HEK293 (cell line): ENCODE results near the gene ZBTB1.

Source experiments
- CTCF ChIA-PET: fragments of 350-600 bp; formaldehyde crosslinking; extraction: SDS; loops from one replicate; lab custom pipeline; 2021; ENCODE audit warnings: antibody characterized with exemption; lab: Yijun Ruan, JAX
- POLR2A ChIA-PET: fragments of 300-600 bp; formaldehyde crosslinking; extraction: SDS; loops from one replicate; lab custom pipeline; 2020; ENCODE audit warnings: antibody characterized with exemption, inconsistent platforms; lab: Yijun Ruan, JAX
- H3K27ac ChIP-seq: fragments of 200-500 bp; sonication (Bioruptor generic); 2 replicates; pipeline ENCODE4 v1.5.1; 2014; ENCODE audit warnings: low read depth, low read length, control low read depth, inconsistent platforms; ENCODE audit errors: extremely low read depth
- H3K36me3 ChIP-seq, 2 experiments: fragments of 200-500 bp in 1 of 2; sonication (Bioruptor generic) in 1 of 2; 1 replicate in 1 of 2; 2 replicates in 1 of 2; pipeline ENCODE4 v1.5.1; 2014 to 2017; ENCODE audit warnings: inconsistent platforms in 2 of 2, low read length in 2 of 2; ENCODE audit not compliant: control insufficient read depth in 2 of 2, insufficient read depth in 1 of 2
- H3K4me1 ChIP-seq: fragments of 200-500 bp; sonication (Bioruptor generic); 2 replicates; pipeline ENCODE4 v1.5.1; 2014; ENCODE audit warnings: mild to moderate bottlenecking, low read length, inconsistent platforms; ENCODE audit not compliant: control insufficient read depth, insufficient read depth
- H3K4me3 ChIP-seq: 2 replicates; pipeline ENCODE4 v1.5.1; 2011; ENCODE audit warnings: low read depth, mild to moderate bottlenecking, control low read depth, low read length, moderate library complexity
- H3K9me3 ChIP-seq: fragments of 200-500 bp; sonication (Bioruptor generic); 2 replicates; pipeline ENCODE4 v1.5.1; 2014; ENCODE audit warnings: low read depth, low read length, inconsistent platforms; ENCODE audit not compliant: control insufficient read depth, insufficient read depth
- AEBP2 ChIP-seq: fragments of 450-650 bp; formaldehyde crosslinking; IDR thresholded peaks from 2 replicates; pipeline ENCODE4 v1.5.1; 2016; ENCODE audit warnings: missing biosample characterization, missing genetic modification characterization, borderline replicate concordance
- BCL11A ChIP-seq: fragments of 450-650 bp; formaldehyde crosslinking; IDR thresholded peaks from 2 replicates; pipeline ENCODE4 v1.5.1; 2016; ENCODE audit warnings: low read depth, missing biosample characterization, missing genetic modification characterization
- GLIS2 ChIP-seq: fragments of 450-650 bp; formaldehyde crosslinking; IDR thresholded peaks from 2 replicates; pipeline ENCODE4 v1.5.1; 2016; ENCODE audit warnings: missing biosample characterization, missing genetic modification characterization
- KLF1 ChIP-seq: fragments of 450-650 bp; formaldehyde crosslinking; IDR thresholded peaks from 2 replicates; pipeline ENCODE4 v1.5.1; 2016; ENCODE audit warnings: missing biosample characterization, missing genetic modification characterization
- SCRT2 ChIP-seq: fragments of 450-650 bp; formaldehyde crosslinking; IDR thresholded peaks from 2 replicates; pipeline ENCODE4 v1.5.1; 2016; ENCODE audit warnings: missing biosample characterization, missing genetic modification characterization
- ZBTB20 ChIP-seq: fragments of 450-650 bp; formaldehyde crosslinking; IDR thresholded peaks from 2 replicates; pipeline ENCODE4 v1.5.1; 2016; ENCODE audit warnings: missing biosample characterization, missing genetic modification characterization
- ZFP69B ChIP-seq: fragments of 450-650 bp; formaldehyde crosslinking; IDR thresholded peaks from 2 replicates; pipeline ENCODE4 v1.5.1; 2016; ENCODE audit warnings: missing biosample characterization, missing genetic modification characterization
- ZIC2 ChIP-seq: fragments of 450-650 bp; formaldehyde crosslinking; IDR thresholded peaks from 2 replicates; pipeline ENCODE4 v1.5.1; 2016; ENCODE audit warnings: missing biosample characterization, missing genetic modification characterization
- ZNF211 ChIP-seq: fragments of 450-650 bp; formaldehyde crosslinking; IDR thresholded peaks from 2 replicates; pipeline ENCODE4 v1.5.1; 2016; ENCODE audit warnings: low read depth, missing biosample characterization, missing genetic modification characterization
- ZNF324 ChIP-seq: fragments of 450-650 bp; formaldehyde crosslinking; IDR thresholded peaks from 2 replicates; pipeline ENCODE4 v1.5.1; 2016; ENCODE audit warnings: missing biosample characterization, missing genetic modification characterization
- ZNF341 ChIP-seq: fragments of 450-650 bp; formaldehyde crosslinking; IDR thresholded peaks from 2 replicates; pipeline ENCODE4; 2016; ENCODE audit warnings: low read depth, missing biosample characterization, missing genetic modification characterization
- ZNF423 ChIP-seq: fragments of 450-650 bp; formaldehyde crosslinking; IDR thresholded peaks from 2 replicates; pipeline ENCODE4 v1.5.1; 2016; ENCODE audit warnings: missing biosample characterization, missing genetic modification characterization
- ZNF426 ChIP-seq: fragments of 450-650 bp; formaldehyde crosslinking; IDR thresholded peaks from 2 replicates; pipeline ENCODE4 v1.5.1; 2017; ENCODE audit warnings: missing biosample characterization, missing genetic modification characterization, mild to moderate bottlenecking, inconsistent platforms, moderate library complexity
- ZNF501 ChIP-seq: fragments of 450-650 bp; formaldehyde crosslinking; IDR thresholded peaks from 2 replicates; pipeline ENCODE4 v1.5.1; 2016; ENCODE audit warnings: missing biosample characterization, missing genetic modification characterization
- ZNF747 ChIP-seq: fragments of 450-650 bp; formaldehyde crosslinking; IDR thresholded peaks from 2 replicates; pipeline ENCODE4 v1.5.1; 2016; ENCODE audit warnings: missing biosample characterization, missing genetic modification characterization
- ZSCAN4 ChIP-seq: fragments of 450-650 bp; formaldehyde crosslinking; IDR thresholded peaks from 2 replicates; pipeline ENCODE4 v1.5.1; 2017; ENCODE audit warnings: missing biosample characterization, missing genetic modification characterization
- ZSCAN5A ChIP-seq: fragments of 450-650 bp; formaldehyde crosslinking; IDR thresholded peaks from 2 replicates; pipeline ENCODE4 v1.5.1; 2016; ENCODE audit warnings: missing biosample characterization, missing genetic modification characterization
- TF ChIP-seq, protein P1 (sequence below): fragments of 450-650 bp; formaldehyde crosslinking; IDR thresholded peaks from 2 replicates; pipeline ENCODE4 v1.5.1; 2016; ENCODE audit warnings: missing biosample characterization, missing genetic modification characterization
- TF ChIP-seq, protein P2 (sequence below): fragments of 450-650 bp; formaldehyde crosslinking; IDR thresholded peaks from 2 replicates; pipeline ENCODE4 v1.5.1; 2016; ENCODE audit warnings: missing biosample characterization, missing genetic modification characterization
- TF ChIP-seq, protein P3 (sequence below): fragments of 450-650 bp; formaldehyde crosslinking; IDR thresholded peaks from 2 replicates; pipeline ENCODE4 v1.5.1; 2017; ENCODE audit warnings: missing biosample characterization, mild to moderate bottlenecking, missing genetic modification characterization, moderate library complexity

The ZBTB1 gene

DNA sequence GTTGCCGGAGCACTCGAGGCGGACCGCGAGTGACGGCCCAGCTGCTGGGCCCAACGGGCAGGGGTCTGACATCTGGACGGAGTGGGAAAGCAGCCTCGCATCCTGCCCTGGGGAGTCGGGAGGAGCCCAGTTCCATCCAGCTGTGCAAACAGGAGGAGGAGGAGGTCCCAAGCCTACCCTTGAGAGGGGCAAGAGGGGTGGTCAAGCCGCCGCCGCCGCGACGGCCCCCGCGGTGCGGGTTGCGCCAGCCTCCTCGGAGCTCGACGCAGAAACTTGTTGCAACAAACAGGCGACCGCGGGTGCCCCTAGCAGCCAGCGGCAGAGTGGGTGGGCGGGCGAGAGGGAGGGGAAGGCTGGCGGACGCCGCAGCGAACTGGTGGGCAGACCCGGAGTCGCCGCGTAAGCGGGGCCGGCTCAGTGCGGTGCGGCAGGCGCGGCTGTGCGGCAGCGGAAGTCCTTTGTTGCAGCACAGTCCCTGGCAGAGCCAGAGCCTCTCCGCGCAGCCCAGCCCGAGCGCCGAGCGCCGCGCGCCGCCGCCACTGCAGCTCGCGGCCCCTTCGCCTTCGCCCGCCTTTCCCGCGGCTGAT, at the start of gene ZBTB1 (continued):
- TF ChIP-seq ZNF324: 0 out of 2 replicates have a peak, but pooled peaks have one; percentile 55
- peak; percentile 30; the same call in 1 of the 2 replicates for TF ChIP-seq BCL11A (tag by site-specific recombination)
- TF ChIP-seq ZNF341 (tag by site-specific recombination): no peak
- peak; percentile 56; the same call in 1 of the 2 replicates for TF ChIP-seq ZNF423 (tag by site-specific recombination)
- TF ChIP-seq ZNF501 (tag by site-specific recombination): peak; percentile 39; the same call in 1 of the 2 replicates
- TF ChIP-seq ZIC2 (tag by site-specific recombination): peak; percentile 75
- peak; percentile 2; the same call in 1 of the 2 replicates for TF ChIP-seq ZSCAN5A (tag by site-specific recombination)
- TF ChIP-seq KLF1 (tag by site-specific recombination): no peak; the same call in 1 of the 2 replicates
- 0 out of 2 replicates have a peak, but pooled peaks have one; percentile 41 for TF ChIP-seq ZFP69B (tag by site-specific recombination)
- peak; percentile 94 for TF ChIP-seq GLIS2 (tag by site-specific recombination)
- peak; percentile 55; the same call in 1 of the 2 replicates for TF ChIP-seq ZBTB20 (tag by site-specific recombination)
- TF ChIP-seq, protein P1, sequence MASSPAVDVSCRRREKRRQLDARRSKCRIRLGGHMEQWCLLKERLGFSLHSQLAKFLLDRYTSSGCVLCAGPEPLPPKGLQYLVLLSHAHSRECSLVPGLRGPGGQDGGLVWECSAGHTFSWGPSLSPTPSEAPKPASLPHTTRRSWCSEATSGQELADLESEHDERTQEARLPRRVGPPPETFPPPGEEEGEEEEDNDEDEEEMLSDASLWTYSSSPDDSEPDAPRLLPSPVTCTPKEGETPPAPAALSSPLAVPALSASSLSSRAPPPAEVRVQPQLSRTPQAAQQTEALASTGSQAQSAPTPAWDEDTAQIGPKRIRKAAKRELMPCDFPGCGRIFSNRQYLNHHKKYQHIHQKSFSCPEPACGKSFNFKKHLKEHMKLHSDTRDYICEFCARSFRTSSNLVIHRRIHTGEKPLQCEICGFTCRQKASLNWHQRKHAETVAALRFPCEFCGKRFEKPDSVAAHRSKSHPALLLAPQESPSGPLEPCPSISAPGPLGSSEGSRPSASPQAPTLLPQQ (tag by site-specific recombination): peak; percentile 61; the same call in 1 of the 2 replicates
- TF ChIP-seq ZSCAN4 (tag by site-specific recombination): 0 out of 2 replicates have a peak, but pooled peaks have one; percentile 26
- TF ChIP-seq ZNF426: no peak
- TF ChIP-seq, protein P2, sequence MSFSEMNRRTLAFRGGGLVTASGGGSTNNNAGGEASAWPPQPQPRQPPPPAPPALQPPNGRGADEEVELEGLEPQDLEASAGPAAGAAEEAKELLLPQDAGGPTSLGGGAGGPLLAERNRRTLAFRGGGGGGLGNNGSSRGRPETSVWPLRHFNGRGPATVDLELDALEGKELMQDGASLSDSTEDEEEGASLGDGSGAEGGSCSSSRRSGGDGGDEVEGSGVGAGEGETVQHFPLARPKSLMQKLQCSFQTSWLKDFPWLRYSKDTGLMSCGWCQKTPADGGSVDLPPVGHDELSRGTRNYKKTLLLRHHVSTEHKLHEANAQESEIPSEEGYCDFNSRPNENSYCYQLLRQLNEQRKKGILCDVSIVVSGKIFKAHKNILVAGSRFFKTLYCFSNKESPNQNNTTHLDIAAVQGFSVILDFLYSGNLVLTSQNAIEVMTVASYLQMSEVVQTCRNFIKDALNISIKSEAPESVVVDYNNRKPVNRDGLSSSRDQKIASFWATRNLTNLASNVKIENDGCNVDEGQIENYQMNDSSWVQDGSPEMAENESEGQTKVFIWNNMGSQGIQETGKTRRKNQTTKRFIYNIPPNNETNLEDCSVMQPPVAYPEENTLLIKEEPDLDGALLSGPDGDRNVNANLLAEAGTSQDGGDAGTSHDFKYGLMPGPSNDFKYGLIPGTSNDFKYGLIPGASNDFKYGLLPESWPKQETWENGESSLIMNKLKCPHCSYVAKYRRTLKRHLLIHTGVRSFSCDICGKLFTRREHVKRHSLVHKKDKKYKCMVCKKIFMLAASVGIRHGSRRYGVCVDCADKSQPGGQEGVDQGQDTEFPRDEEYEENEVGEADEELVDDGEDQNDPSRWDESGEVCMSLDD (tag by site-specific recombination): peak; percentile 92; the same call in 1 of the 2 replicates

DNA sequence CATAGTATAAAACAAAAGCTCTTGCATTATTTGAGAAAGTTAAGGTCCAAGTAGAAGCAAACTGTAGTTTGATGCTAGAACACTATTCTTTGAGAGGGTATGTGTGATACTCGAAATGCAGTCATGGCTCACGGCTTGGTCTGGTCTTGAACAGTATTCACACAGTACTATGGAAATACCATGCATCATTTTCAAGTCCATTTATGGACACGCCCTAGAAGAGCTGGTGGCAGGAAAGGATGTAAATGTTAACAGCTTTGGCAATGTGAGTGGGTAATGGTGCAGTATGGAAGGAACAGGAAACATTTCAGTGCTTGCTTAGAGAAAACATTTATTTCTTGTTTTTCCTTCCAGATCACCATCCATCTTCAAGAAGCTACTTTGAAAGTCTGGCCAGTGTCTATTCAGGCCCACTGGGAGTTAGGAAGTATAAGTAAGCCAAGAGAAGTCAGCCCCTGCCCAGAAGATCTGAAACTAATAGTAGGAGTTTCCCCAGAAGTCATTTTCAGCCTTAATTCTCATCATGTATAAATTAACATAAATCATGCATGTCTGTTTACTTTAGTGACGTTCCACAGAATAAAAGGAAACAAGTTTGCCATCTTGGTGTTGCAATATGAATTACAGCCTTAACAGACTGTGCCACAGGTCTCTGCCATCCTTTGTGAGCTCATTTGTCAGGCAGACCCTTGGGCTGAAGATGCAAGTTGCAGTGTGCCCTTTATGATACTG, 45.0 kb upstream of the ZBTB1 start:
- CTCF ChIA-PET: interaction anchor here (2.0 kb wide), 1 partner anchor 29 kb away, joined by 5 read pairs; no protein-coding TSS in a partner anchor
- H3K36me3 ChIP-seq: peaks cover 26 to 80% of the 10 kb centered on the region in 2 experiments
- H3K4me3 ChIP-seq: no peak overlapping the region
- no peak overlapping the region for H3K27ac ChIP-seq
- TF ChIP-seq SCRT2 (tag by site-specific recombination) (peak; percentile 29; the same call in 1 of the 2 replicates), AEBP2 (tag by site-specific recombination) (no peak), ZNF211 (tag by site-specific recombination) (no peak), ZNF747 (tag by site-specific recombination) (no peak)
- TF ChIP-seq, protein P3, sequence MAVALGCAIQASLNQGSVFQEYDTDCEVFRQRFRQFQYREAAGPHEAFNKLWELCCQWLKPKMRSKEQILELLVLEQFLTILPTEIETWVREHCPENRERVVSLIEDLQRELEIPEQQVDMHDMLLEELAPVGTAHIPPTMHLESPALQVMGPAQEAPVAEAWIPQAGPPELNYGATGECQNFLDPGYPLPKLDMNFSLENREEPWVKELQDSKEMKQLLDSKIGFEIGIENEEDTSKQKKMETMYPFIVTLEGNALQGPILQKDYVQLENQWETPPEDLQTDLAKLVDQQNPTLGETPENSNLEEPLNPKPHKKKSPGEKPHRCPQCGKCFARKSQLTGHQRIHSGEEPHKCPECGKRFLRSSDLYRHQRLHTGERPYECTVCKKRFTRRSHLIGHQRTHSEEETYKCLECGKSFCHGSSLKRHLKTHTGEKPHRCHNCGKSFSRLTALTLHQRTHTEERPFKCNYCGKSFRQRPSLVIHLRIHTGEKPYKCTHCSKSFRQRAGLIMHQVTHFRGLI: no peak
- TF ChIP-seq, all 188 proteins: peak for 1
- no peaks in the 10 kb centered on the region for H3K4me1 ChIP-seq
- no peaks in the 10 kb centered on the region for H3K9me3 ChIP-seq
- POLR2A ChIA-PET: no interaction called here
